Neural progenitor cell (in vitro differentiated cells): ENCODE measurements around the gene PARP8. TPM values are rescaled to one million over a fixed set of nuclear protein-coding genes. Genes with fewer than 3 reads are reported as not detected.

Experiments
- DNase-seq: peaks from one replicate; pipeline ENCODE4 v3.0.0-alpha.2; 2016; ENCODE audit warnings: low spot score
- H2AFZ ChIP-seq: fragments of 200-600 bp; sonication (generic); replicated peaks from 2 replicates; pipeline ENCODE4 v1.6.1; 2016; ENCODE audit warnings: antibody characterized with exemption
- H3F3A ChIP-seq: fragments of 200-600 bp; sonication (generic); 2 replicates; pipeline ENCODE4 v1.6.1; 2016; ENCODE audit warnings: antibody characterized with exemption, low read depth
- H3K27ac ChIP-seq: fragments of 200-600 bp; sonication (generic); 2 replicates; pipeline ENCODE4 v1.5.1; 2016; ENCODE audit warnings: mild to moderate bottlenecking
- H3K27me3 ChIP-seq: fragments of 200-600 bp; sonication (generic); 2 replicates; pipeline ENCODE4 v1.6.1; 2016; ENCODE audit warnings: mild to moderate bottlenecking, moderate library complexity
- H3K36me3 ChIP-seq: fragments of 200-600 bp; sonication (generic); 2 replicates; pipeline ENCODE4 v1.5.1; 2016
- H3K4me1 ChIP-seq: fragments of 200-600 bp; sonication (generic); 2 replicates; pipeline ENCODE4 v1.6.1; 2016; ENCODE audit warnings: mixed run types
- H3K4me2 ChIP-seq: fragments of 200-600 bp; sonication (generic); 2 replicates; pipeline ENCODE4 v1.6.1; 2016
- H3K4me3 ChIP-seq: fragments of 200-600 bp; sonication (generic); 2 replicates; pipeline ENCODE4 v1.5.1; 2016
- H3K79me2 ChIP-seq: fragments of 200-600 bp; sonication (generic); 2 replicates; pipeline ENCODE4 v1.6.1; 2016; ENCODE audit warnings: low read depth
- H3K9ac ChIP-seq: fragments of 200-600 bp; sonication (generic); 2 replicates; pipeline ENCODE4 v1.6.1; 2016
- H3K9me3 ChIP-seq: fragments of 200-600 bp; sonication (generic); 2 replicates; pipeline ENCODE4 v1.5.1; 2016; ENCODE audit warnings: low read depth
- H4K20me1 ChIP-seq: fragments of 200-600 bp; sonication (generic); 2 replicates; pipeline ENCODE4 v1.6.1; 2016; ENCODE audit warnings: low read depth
- H3K27ac Mint-ChIP-seq: 3 replicates; pipeline ENCODE4 v1.8.0; 2021; ENCODE audit warnings: mixed read lengths
- H3K27me3 Mint-ChIP-seq: 2 replicates; pipeline ENCODE4 v1.8.0; 2022; ENCODE audit warnings: low read depth, mild to moderate bottlenecking, inconsistent platforms, moderate library complexity, mixed read lengths; ENCODE audit not compliant: insufficient read depth
- H3K36me3 Mint-ChIP-seq: 3 replicates; pipeline ENCODE4 v1.8.0; 2021; ENCODE audit warnings: mixed read lengths
- H3K4me1 Mint-ChIP-seq: 3 replicates; pipeline ENCODE4 v1.8.0; 2021; ENCODE audit warnings: mixed read lengths
- H3K4me3 Mint-ChIP-seq: 3 replicates; pipeline ENCODE4 v1.8.0; 2021; ENCODE audit warnings: mild to moderate bottlenecking, moderate library complexity, mixed read lengths
- H3K9me3 Mint-ChIP-seq: 3 replicates; pipeline ENCODE4 v1.8.0; 2020; ENCODE audit warnings: mixed read lengths
- EZH2 ChIP-seq: fragments of 200-600 bp; sonication (generic); IDR thresholded peaks from 2 replicates; pipeline ENCODE4 v1.6.1; 2017; ENCODE audit warnings: antibody characterized with exemption, mild to moderate bottlenecking, moderate library complexity
- EZH2phosphoT487 ChIP-seq: fragments of 200-600 bp; sonication (generic); IDR thresholded peaks from 2 replicates; pipeline ENCODE4 v1.6.1; 2017; ENCODE audit warnings: antibody characterized with exemption
- total RNA-seq: library from RNA; depleted of rRNA; stranded (reverse); fragments of >200 nt; gene quantifications from 2 replicates; pipeline ENCODE4 v1.2.3, GENCODE V29; 2015; ENCODE audit warnings: low replicate concordance
- TF ChIP-seq, protein P1 (sequence below): fragments of 200-600 bp; sonication (generic); IDR thresholded peaks from 2 replicates; pipeline ENCODE4 v1.5.1; 2017; ENCODE audit warnings: antibody characterized with exemption, mild to moderate bottlenecking

PARP8 gene
- total RNA-seq, 1 donor from 2014 or later: 38.9 TPM

- H3K4me1 Mint-ChIP-seq: peaks cover 13% of the 10 kb centered on the region
- Histone ChIP-seq H3K4me2 (no peak overlapping the region), H3F3A (no peaks in the 10 kb centered on the region), H3K4me1 (peaks cover 9% of the 10 kb centered on the region), H3K27ac (no peak overlapping the region), H3K79me2 (peaks cover 82% of the 10 kb centered on the region), H3K27me3 (no peaks in the 10 kb centered on the region), H3K4me3 (no peak overlapping the region), H3K9ac (no peak overlapping the region), H4K20me1 (no peaks in the 10 kb centered on the region), H3K9me3 (no peaks in the 10 kb centered on the region), H3K36me3 (no peaks in the 10 kb centered on the region), H2AFZ (no peak overlapping the region)
- H3K9me3 Mint-ChIP-seq: peaks cover 2% of the 10 kb centered on the region
- H3K4me3 Mint-ChIP-seq: no peak overlapping the region
- DNase-seq: no peak
- H3K27ac Mint-ChIP-seq: no peak overlapping the region
- no peak for TF ChIP-seq EZH2phosphoT487
- no peaks in the 10 kb centered on the region for H3K27me3 Mint-ChIP-seq
- peaks cover 4% of the 10 kb centered on the region for H3K36me3 Mint-ChIP-seq
Measured at GRCh38 chr5:50744776-50745175, 78.3 kb downstream of the PARP8 start.

DNA sequence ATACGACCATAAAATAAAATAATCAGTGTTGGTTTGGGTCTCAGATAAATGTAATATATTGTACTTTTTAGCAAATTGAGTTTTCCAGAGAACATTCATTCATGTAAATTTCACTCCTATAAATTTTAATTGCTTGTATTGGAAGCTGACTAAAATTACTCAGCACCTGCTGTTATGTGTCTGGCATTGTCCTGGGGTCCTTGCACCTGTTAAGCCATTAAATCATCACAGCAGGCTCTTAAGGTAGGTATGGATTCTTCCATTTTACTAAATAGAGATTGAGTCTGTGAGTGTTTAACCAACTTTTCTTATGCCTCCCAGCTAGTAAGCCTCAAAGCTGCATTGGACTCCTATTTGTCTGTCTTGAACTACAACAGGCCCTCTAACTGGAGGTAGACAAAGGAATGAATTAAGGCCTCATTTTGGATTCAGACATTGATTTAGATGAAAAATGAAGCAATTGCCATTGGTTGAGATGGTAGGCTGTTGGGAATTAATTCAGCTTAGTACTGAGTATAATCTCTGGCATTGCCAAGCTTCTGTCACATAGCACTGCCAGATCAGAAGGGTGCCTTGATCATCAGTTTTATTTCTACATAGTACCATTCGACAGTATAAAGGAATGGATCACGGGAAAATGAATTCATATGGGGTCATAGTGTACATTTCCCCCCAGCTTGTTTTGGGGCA is 78.9 kb downstream of the PARP8 start:
- Histone ChIP-seq H3K27ac (no peak overlapping the region), H3K9ac (no peak overlapping the region), H3K9me3 (no peaks in the 10 kb centered on the region), H3K27me3 (no peaks in the 10 kb centered on the region), H4K20me1 (no peaks in the 10 kb centered on the region), H3K4me1 (peaks cover 9% of the 10 kb centered on the region), H3K36me3 (no peaks in the 10 kb centered on the region), H3K4me3 (no peak overlapping the region), H3K4me2 (no peak overlapping the region), H3F3A (no peaks in the 10 kb centered on the region), H3K79me2 (peaks cover 80% of the 10 kb centered on the region), H2AFZ (no peak overlapping the region)
- H3K36me3 Mint-ChIP-seq: peaks cover 4% of the 10 kb centered on the region
- TF ChIP-seq EZH2phosphoT487 (no peak), EZH2 (no peak)
- TF ChIP-seq, protein P1, sequence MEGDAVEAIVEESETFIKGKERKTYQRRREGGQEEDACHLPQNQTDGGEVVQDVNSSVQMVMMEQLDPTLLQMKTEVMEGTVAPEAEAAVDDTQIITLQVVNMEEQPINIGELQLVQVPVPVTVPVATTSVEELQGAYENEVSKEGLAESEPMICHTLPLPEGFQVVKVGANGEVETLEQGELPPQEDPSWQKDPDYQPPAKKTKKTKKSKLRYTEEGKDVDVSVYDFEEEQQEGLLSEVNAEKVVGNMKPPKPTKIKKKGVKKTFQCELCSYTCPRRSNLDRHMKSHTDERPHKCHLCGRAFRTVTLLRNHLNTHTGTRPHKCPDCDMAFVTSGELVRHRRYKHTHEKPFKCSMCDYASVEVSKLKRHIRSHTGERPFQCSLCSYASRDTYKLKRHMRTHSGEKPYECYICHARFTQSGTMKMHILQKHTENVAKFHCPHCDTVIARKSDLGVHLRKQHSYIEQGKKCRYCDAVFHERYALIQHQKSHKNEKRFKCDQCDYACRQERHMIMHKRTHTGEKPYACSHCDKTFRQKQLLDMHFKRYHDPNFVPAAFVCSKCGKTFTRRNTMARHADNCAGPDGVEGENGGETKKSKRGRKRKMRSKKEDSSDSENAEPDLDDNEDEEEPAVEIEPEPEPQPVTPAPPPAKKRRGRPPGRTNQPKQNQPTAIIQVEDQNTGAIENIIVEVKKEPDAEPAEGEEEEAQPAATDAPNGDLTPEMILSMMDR: no peak
- H3K4me1 Mint-ChIP-seq: peaks cover 13% of the 10 kb centered on the region
- no peaks in the 10 kb centered on the region for H3K9me3 Mint-ChIP-seq
- DNase-seq: no peak
- H3K27ac Mint-ChIP-seq: no peak overlapping the region
- no peak overlapping the region for H3K4me3 Mint-ChIP-seq
- H3K27me3 Mint-ChIP-seq: no peaks in the 10 kb centered on the region

DNA sequence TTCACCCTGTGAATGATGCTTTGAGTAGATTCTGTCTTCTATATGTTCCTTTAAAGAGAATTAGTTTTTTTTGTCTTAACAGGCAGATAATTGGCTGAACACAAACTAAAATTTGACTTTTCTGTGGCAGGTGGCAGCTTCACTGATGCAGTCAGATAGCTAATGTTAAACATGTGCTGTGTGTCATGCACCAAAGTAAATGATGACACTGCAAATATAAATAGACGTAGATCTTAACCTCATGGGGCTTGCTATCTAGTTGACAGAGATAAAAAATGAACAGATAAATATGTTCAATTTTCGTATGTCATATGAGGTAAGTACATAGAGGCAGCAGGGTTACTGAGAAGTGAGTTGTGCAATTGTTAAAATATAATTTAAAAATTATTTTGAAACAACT is 82.7 kb downstream of the PARP8 start:
- no peaks in the 10 kb centered on the region for H3K27me3 Mint-ChIP-seq
- H3K9me3 ChIP-seq: no peaks in the 10 kb centered on the region
- H3K79me2 ChIP-seq: peaks cover 62% of the 10 kb centered on the region
- H3K4me1 Mint-ChIP-seq: peaks cover 3% of the 10 kb centered on the region
- peaks cover 6% of the 10 kb centered on the region for H3K36me3 Mint-ChIP-seq
- H3K4me3 Mint-ChIP-seq: no peak overlapping the region
- DNase-seq: no peak
- H3K4me1 ChIP-seq: no peaks in the 10 kb centered on the region
- H3K36me3 ChIP-seq: no peaks in the 10 kb centered on the region
- H4K20me1 ChIP-seq: no peaks in the 10 kb centered on the region
- H3F3A ChIP-seq: no peaks in the 10 kb centered on the region
- H3K27ac ChIP-seq: no peak overlapping the region
- H2AFZ ChIP-seq: no peak overlapping the region
- H3K4me2 ChIP-seq: no peak overlapping the region
- no peaks in the 10 kb centered on the region for H3K27me3 ChIP-seq
- TF ChIP-seq EZH2 (no peak), EZH2phosphoT487 (no peak)
- TF ChIP-seq, protein P1: no peak
- no peak overlapping the region for H3K9ac ChIP-seq
- no peak overlapping the region for H3K27ac Mint-ChIP-seq
- no peak overlapping the region for H3K4me3 ChIP-seq
- no peaks in the 10 kb centered on the region for H3K9me3 Mint-ChIP-seq

DNA sequence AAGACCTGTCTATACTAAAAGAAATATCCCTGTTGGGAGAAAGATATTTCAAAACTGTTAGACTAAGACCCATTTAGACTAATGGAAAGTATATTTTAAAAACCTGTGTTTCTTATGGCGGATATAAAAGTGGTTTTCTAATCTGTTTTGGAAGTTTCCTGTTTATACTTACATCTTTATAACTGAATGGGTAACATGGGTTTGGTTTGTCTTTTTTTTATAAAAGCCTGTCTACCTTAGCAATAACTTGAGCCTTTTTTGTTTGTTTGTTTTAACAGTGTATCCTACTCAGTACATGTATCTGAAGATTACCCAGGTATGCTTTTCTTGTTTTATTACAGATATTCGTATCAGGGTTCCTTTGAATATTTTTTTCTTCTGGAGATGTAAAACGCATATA is 83.4 kb downstream of the PARP8 start:
- peaks cover under 1% of the 10 kb centered on the region for H3K4me1 Mint-ChIP-seq
- peaks cover 55% of the 10 kb centered on the region for H3K79me2 ChIP-seq
- no peak for TF ChIP-seq EZH2phosphoT487
- TF ChIP-seq EZH2: no peak

More for the DNA sequence above, 83.4 kb downstream of the PARP8 start:
- Mint-ChIP-seq H3K36me3 (peaks cover 6% of the 10 kb centered on the region), H3K4me3 (no peak overlapping the region), H3K27me3 (no peaks in the 10 kb centered on the region), H3K27ac (no peak overlapping the region), H3K9me3 (peaks cover 1% of the 10 kb centered on the region)
- Histone ChIP-seq H3K27me3 (no peaks in the 10 kb centered on the region), H4K20me1 (no peaks in the 10 kb centered on the region), H3K27ac (no peak overlapping the region), H3K4me3 (no peak overlapping the region), H3K9ac (no peak overlapping the region), H3K4me1 (no peaks in the 10 kb centered on the region), H3K9me3 (no peaks in the 10 kb centered on the region), H3F3A (no peaks in the 10 kb centered on the region), H3K4me2 (no peak overlapping the region), H2AFZ (no peak overlapping the region), H3K36me3 (no peaks in the 10 kb centered on the region)
- DNase-seq: no peak
